MM.1S (cell line): Measurements from ENCODE around the gene XPO5.
"Not testable (repeated sequence)": the region's sequence is repeated elsewhere in the genome, so short reads cannot be mapped to it uniquely, and the experiment has no call there.

ENCODE experiments used
- DNase-seq: peaks from one replicate; pipeline ENCODE4 v3.0.0-alpha.2; 2015
- H2AFZ ChIP-seq: fragments of 300-600 bp; sonication (generic); 2 replicates; pipeline ENCODE4 v1.6.0; 2016; ENCODE audit warnings: antibody characterized with exemption, low read length
- H3F3A ChIP-seq: fragments of 300-600 bp; sonication (generic); 2 replicates; pipeline ENCODE4 v1.6.1; 2016; ENCODE audit warnings: mild to moderate bottlenecking, antibody characterized with exemption, low read length, moderate library complexity, mixed read lengths; ENCODE audit not compliant: insufficient read depth
- H3K27ac ChIP-seq: fragments of 300-600 bp; sonication (generic); 2 replicates; pipeline ENCODE4 v1.5.1; 2016; ENCODE audit warnings: mild to moderate bottlenecking, low read length
- H3K27me3 ChIP-seq: fragments of 300-600 bp; sonication (generic); replicated peaks from 2 replicates; pipeline ENCODE4 v1.6.0; 2016; ENCODE audit warnings: low read length; ENCODE audit not compliant: insufficient read depth
- H3K36me3 ChIP-seq: fragments of 300-600 bp; sonication (generic); replicated peaks from 2 replicates; pipeline ENCODE4 v1.6.1; 2016; ENCODE audit warnings: mild to moderate bottlenecking, low read length, mixed read lengths; ENCODE audit not compliant: insufficient read depth
- H3K4me1 ChIP-seq: fragments of 300-600 bp; sonication (generic); 2 replicates; pipeline ENCODE4 v1.6.1; 2016; ENCODE audit warnings: low read length, mixed read lengths
- H3K4me2 ChIP-seq: fragments of 300-600 bp; sonication (generic); 2 replicates; pipeline ENCODE4 v1.6.0; 2016; ENCODE audit warnings: low read depth, low read length
- H3K4me3 ChIP-seq: fragments of 300-600 bp; sonication (generic); 2 replicates; pipeline ENCODE4 v1.5.1; 2016; ENCODE audit warnings: low read length, mixed read lengths
- H3K79me2 ChIP-seq: fragments of 300-600 bp; sonication (generic); 2 replicates; pipeline ENCODE4 v1.6.1; 2016; ENCODE audit warnings: mixed run types, low read length, mixed read lengths
- H3K9ac ChIP-seq: fragments of 300-600 bp; sonication (generic); 2 replicates; pipeline ENCODE4 v1.6.1; 2016; ENCODE audit warnings: low read length, mixed read lengths
- H3K9me2 ChIP-seq: fragments of 300-600 bp; sonication (generic); replicated peaks from 2 replicates; pipeline ENCODE4 v1.6.1; 2016; ENCODE audit warnings: mild to moderate bottlenecking, low read length, mixed read lengths; ENCODE audit not compliant: insufficient read depth
- H3K9me3 ChIP-seq: fragments of 300-600 bp; sonication (generic); replicated peaks from 2 replicates; pipeline ENCODE4 v1.6.1; 2016; ENCODE audit warnings: mild to moderate bottlenecking, low read length, mixed read lengths; ENCODE audit not compliant: insufficient read depth
- H4K20me1 ChIP-seq: fragments of 300-600 bp; sonication (generic); 2 replicates; pipeline ENCODE4 v1.6.1; 2016; ENCODE audit warnings: mild to moderate bottlenecking, low read length, moderate library complexity, mixed read lengths; ENCODE audit not compliant: insufficient read depth
- CTCF ChIP-seq: fragments of 300-600 bp; sonication (generic); IDR thresholded peaks from 2 replicates; pipeline ENCODE4 v1.5.1; 2016; ENCODE audit warnings: antibody characterized with exemption, low read length, mixed read lengths
- EZH2 ChIP-seq: fragments of 300-600 bp; sonication (generic); optimal IDR thresholded peaks from 2 replicates; pipeline ENCODE3; 2017; ENCODE audit warnings: low read depth, mild to moderate bottlenecking, antibody characterized with exemption, low read length, mixed read lengths
- EZH2phosphoT487 ChIP-seq: fragments of 300-600 bp; sonication (generic); IDR thresholded peaks from 2 replicates; pipeline ENCODE4 v1.6.1; 2018; ENCODE audit warnings: antibody characterized with exemption, low read length

The XPO5 gene

GRCh38 chr6:43499028-43499815 lies 76.6 kb downstream of the XPO5 start:
- Histone ChIP-seq H3K4me3 (no peak overlapping the region), H2AFZ (no peak overlapping the region), H3K4me2 (no peak overlapping the region), H3K79me2 (no peaks in the 10 kb centered on the region), H3K9me2 (no peaks in the 10 kb centered on the region), H3K36me3 (0 out of 2 replicates have a peak, but pooled peaks cover 3% of the 10 kb centered on the region), H4K20me1 (no peaks in the 10 kb centered on the region), H3K9me3 (no peaks in the 10 kb centered on the region), H3K9ac (no peak overlapping the region), H3K27ac (no peak overlapping the region), H3F3A (no peaks in the 10 kb centered on the region), H3K27me3 (no peaks in the 10 kb centered on the region), H3K4me1 (no peaks in the 10 kb centered on the region)
- DNase-seq, result no peak
- TF ChIP-seq EZH2 (no peak), CTCF (no peak), EZH2phosphoT487 (no peak)

GRCh38 chr6:43498291-43498690 lies 77.5 kb downstream of the XPO5 start:
- H3K79me2 ChIP-seq, H3K9me2 ChIP-seq, H3K4me3 ChIP-seq, H3F3A ChIP-seq, H3K27ac ChIP-seq, H3K36me3 ChIP-seq, H3K9ac ChIP-seq, H3K4me2 ChIP-seq, H2AFZ ChIP-seq, H3K27me3 ChIP-seq, H3K4me1 ChIP-seq, DNase-seq, H4K20me1 ChIP-seq, H3K9me3 ChIP-seq: not testable (repeated sequence)

- no peaks in the 10 kb centered on the region for H3K27me3 ChIP-seq
- no peak overlapping the region for H3K27ac ChIP-seq
- H4K20me1 ChIP-seq, result no peaks in the 10 kb centered on the region
- H3K4me1 ChIP-seq, result no peaks in the 10 kb centered on the region
- no peak overlapping the region for H3K4me3 ChIP-seq
- H3K9me3 ChIP-seq, result no peaks in the 10 kb centered on the region
- H3K9ac ChIP-seq, result no peak overlapping the region
- TF ChIP-seq EZH2phosphoT487 (no peak), EZH2 (no peak), CTCF (no peak)
- H2AFZ ChIP-seq, result no peak overlapping the region
- DNase-seq, result no peak
- H3K9me2 ChIP-seq, result no peaks in the 10 kb centered on the region
- H3K4me2 ChIP-seq, result no peak overlapping the region
- H3F3A ChIP-seq, result no peaks in the 10 kb centered on the region
- H3K36me3 ChIP-seq, result 0 out of 2 replicates have a peak, but pooled peaks cover 3% of the 10 kb centered on the region
- no peaks in the 10 kb centered on the region for H3K79me2 ChIP-seq
Observed at GRCh38 chr6:43497689-43498088, 78.1 kb downstream of the XPO5 start.

GRCh38 chr6:43497129-43497396 lies 78.8 kb downstream of the XPO5 start:
- Histone ChIP-seq H3K4me1 (no peaks in the 10 kb centered on the region), H3K9me3 (no peaks in the 10 kb centered on the region), H3K27me3 (no peaks in the 10 kb centered on the region), H3K79me2 (peaks cover 4% of the 10 kb centered on the region; the same call in 1 of the 2 replicates), H2AFZ (no peak overlapping the region), H3K36me3 (0 out of 2 replicates have a peak, but pooled peaks cover 3% of the 10 kb centered on the region), H3F3A (no peaks in the 10 kb centered on the region), H3K9me2 (no peaks in the 10 kb centered on the region), H3K4me2 (no peak overlapping the region), H4K20me1 (no peaks in the 10 kb centered on the region), H3K9ac (no peak overlapping the region), H3K27ac (no peak overlapping the region), H3K4me3 (no peak overlapping the region)
- TF ChIP-seq EZH2 (no peak), EZH2phosphoT487 (no peak), CTCF (no peak)
- DNase-seq, result no peak
